GM19099 (cell line): ENCODE data around the gene KIF2C.
A peak's percentile ranks its signal among the peaks of the same experiment; 100 is the strongest.

Source experiments
- POLR2A ChIP-seq: IDR thresholded peaks from 3 replicates; pipeline ENCODE4 v1.6.1; 2011; ENCODE audit warnings: low read depth; ENCODE audit not compliant: insufficient read length; ENCODE audit errors: extremely low read depth

KIF2C gene

GRCh38 chr1:44713321-44713781 is 26.3 kb upstream of the KIF2C start:
- no peak for TF ChIP-seq POLR2A

- TF ChIP-seq POLR2A = no peak
Measured at GRCh38 chr1:44714532-44714931, 25.1 kb upstream of the KIF2C start.

- TF ChIP-seq POLR2A = no peak
Measured at GRCh38 chr1:44714944-44715571, 24.6 kb upstream of the KIF2C start.

- TF ChIP-seq POLR2A = no peak
Measured at GRCh38 chr1:44717156-44717555, 22.5 kb upstream of the KIF2C start.

- no peak for TF ChIP-seq POLR2A
Measured at GRCh38 chr1:44717653-44718052, 22.0 kb upstream of the KIF2C start.

- no peak for TF ChIP-seq POLR2A
Measured at GRCh38 chr1:44718091-44718490, 21.5 kb upstream of the KIF2C start.

GRCh38 chr1:44719318-44719717 is 20.3 kb upstream of the KIF2C start:
- no peak for TF ChIP-seq POLR2A

- TF ChIP-seq POLR2A = no peak
Measured at GRCh38 chr1:44720281-44720680, 19.4 kb upstream of the KIF2C start.

GRCh38 chr1:44721485-44722361 is 17.9 kb upstream of the KIF2C start:
- TF ChIP-seq POLR2A = peak; percentile 100

- no peak for TF ChIP-seq POLR2A
Measured at GRCh38 chr1:44723064-44723463, 16.6 kb upstream of the KIF2C start.

- TF ChIP-seq POLR2A = no peak
Measured at GRCh38 chr1:44723496-44724295, 15.9 kb upstream of the KIF2C start.

GRCh38 chr1:44724296-44724954 is 15.2 kb upstream of the KIF2C start:
- no peak for TF ChIP-seq POLR2A

GRCh38 chr1:44724955-44725698 is 14.5 kb upstream of the KIF2C start:
- no peak for TF ChIP-seq POLR2A

- peak; percentile 98 for TF ChIP-seq POLR2A
Measured at GRCh38 chr1:44730741-44731512, 8.7 kb upstream of the KIF2C start, which contains the start of gene RNU5D-1. TSS of gene RNU5D-1 (minus strand) at chr1:44731170.

GRCh38 chr1:44733365-44733764 is 6.3 kb upstream of the KIF2C start:
- TF ChIP-seq POLR2A = no peak
